Ishikawa (cell line): ENCODE measurements around the gene NFKBIA.

ENCODE experiments used
- CEBPB ChIP-seq: IDR thresholded peaks from 2 replicates; pipeline ENCODE4 v1.6.1; 2012
- CREB1 ChIP-seq: IDR thresholded peaks from 2 replicates; pipeline ENCODE4 v1.6.1; 2012; ENCODE audit warnings: low read depth
- EGR1 ChIP-seq: IDR thresholded peaks from 2 replicates; pipeline ENCODE4 v1.6.1; 2012
- EP300 ChIP-seq: IDR thresholded peaks from 2 replicates; pipeline ENCODE4 v1.6.1; 2012; ENCODE audit warnings: borderline replicate concordance
- FOXM1 ChIP-seq: IDR thresholded peaks from 2 replicates; pipeline ENCODE4 v1.6.1; 2012; ENCODE audit warnings: low read depth, borderline replicate concordance
- MAX ChIP-seq: IDR thresholded peaks from 2 replicates; pipeline ENCODE4 v1.6.1; 2012
- NFIC ChIP-seq: IDR thresholded peaks from 2 replicates; pipeline ENCODE4 v1.6.1; 2012
- RAD21 ChIP-seq: IDR thresholded peaks from 2 replicates; pipeline ENCODE4 v1.6.1; 2012; ENCODE audit warnings: low read depth
- REST ChIP-seq: IDR thresholded peaks from 2 replicates; pipeline ENCODE4 v1.6.1; 2012; ENCODE audit warnings: low read depth, mild to moderate bottlenecking
- TAF1 ChIP-seq: IDR thresholded peaks from 2 replicates; pipeline ENCODE4 v1.6.1; 2012; ENCODE audit warnings: low read depth, mild to moderate bottlenecking
- TEAD4 ChIP-seq: IDR thresholded peaks from 2 replicates; pipeline ENCODE4 v1.6.1; 2012
- USF1 ChIP-seq: IDR thresholded peaks from 2 replicates; pipeline ENCODE4 v1.6.1; 2012
- YY1 ChIP-seq: IDR thresholded peaks from 2 replicates; pipeline ENCODE4 v1.6.1; 2012; ENCODE audit warnings: low read depth
- ZBTB7A ChIP-seq: IDR thresholded peaks from 2 replicates; pipeline ENCODE4 v1.6.1; 2012; ENCODE audit warnings: low read depth

GRCh38 chr14:35414365-35414764 is 9.8 kb upstream of the NFKBIA start:
- TF ChIP-seq TAF1 = no peak
- no peak for TF ChIP-seq MAX
- TF ChIP-seq CREB1 = no peak
- TF ChIP-seq YY1 = no peak
- TF ChIP-seq NFIC = no peak
- no peak for TF ChIP-seq TEAD4
- TF ChIP-seq EGR1 = no peak
- no peak for TF ChIP-seq EP300
- TF ChIP-seq RAD21 = no peak
- TF ChIP-seq FOXM1 = no peak
- no peak for TF ChIP-seq USF1
- no peak for TF ChIP-seq CEBPB
- TF ChIP-seq REST = no peak
- no peak for TF ChIP-seq ZBTB7A
